Activated T-helper 17 cell treated with anti-CD3 and anti-CD28 coated beads, Interleukin-2, amount 50 U/mL, for 72 hours (primary cell): ENCODE data around the gene TRMT44. TPM values are rescaled to one million over a fixed set of nuclear protein-coding genes. Genes with fewer than 3 reads are reported as not detected.

Experiments
- ATAC-seq: fragments of 150-1000 bp; cut with Tn5 transposase; replicated peaks from 2 replicates; pipeline ENCODE4 v1.10.0; 2021; ENCODE audit warnings: mild to moderate bottlenecking, moderate library complexity
- H3K27ac Mint-ChIP-seq: one replicate; pipeline ENCODE4 v1.8.0; 2022; ENCODE audit warnings: mixed read lengths
- H3K27me3 Mint-ChIP-seq: one replicate; pipeline ENCODE4 v1.8.0; 2022; ENCODE audit warnings: mixed read lengths
- H3K36me3 Mint-ChIP-seq: one replicate; pipeline ENCODE4 v1.8.0; 2022; ENCODE audit warnings: low read depth, mild to moderate bottlenecking, mixed read lengths
- H3K4me1 Mint-ChIP-seq: one replicate; pipeline ENCODE4 v1.8.0; 2022; ENCODE audit warnings: mixed read lengths
- H3K4me3 Mint-ChIP-seq: one replicate; pipeline ENCODE4 v1.8.0; 2022; ENCODE audit warnings: mild to moderate bottlenecking, mixed read lengths
- H3K9me3 Mint-ChIP-seq: one replicate; pipeline ENCODE4 v1.8.0; 2022; ENCODE audit warnings: mixed read lengths
- total RNA-seq, 2 donors: library from RNA; stranded (reverse); gene quantifications; one replicate each; pipeline ENCODE4 v1.2.3, GENCODE V29; 2022

The TRMT44 gene
- total RNA-seq, 2 donors from 2014 or later, result 24.0 to 37.3 TPM

- Mint-ChIP-seq H3K4me1 (no peaks in the 10 kb centered on the region), H3K36me3 (no peaks in the 10 kb centered on the region), H3K4me3 (no peak overlapping the region), H3K27me3 (no peaks in the 10 kb centered on the region), H3K9me3 (peaks cover 3% of the 10 kb centered on the region), H3K27ac (no peak overlapping the region)
- ATAC-seq, result no peak
Measured at GRCh38 chr4:8524595-8525382, 84.2 kb downstream of the TRMT44 start.

- no peak overlapping the region for H3K27ac Mint-ChIP-seq
- no peak overlapping the region for H3K4me3 Mint-ChIP-seq
- no peaks in the 10 kb centered on the region for H3K4me1 Mint-ChIP-seq
- no peak for ATAC-seq
- H3K36me3 Mint-ChIP-seq, result no peaks in the 10 kb centered on the region
- no peaks in the 10 kb centered on the region for H3K27me3 Mint-ChIP-seq
- peaks cover 3% of the 10 kb centered on the region for H3K9me3 Mint-ChIP-seq
Measured at GRCh38 chr4:8525383-8526120, 85.0 kb downstream of the TRMT44 start.

Other genes starting within 250 kb of the TRMT44 start
- 10 to 100 TPM; 23.1 to 37.4 TPM for gene SH3TC1, start 241.5 kb upstream of the TRMT44 start, total RNA-seq
- not detected for gene HTRA3, start 171.0 kb upstream of the TRMT44 start, total RNA-seq
- gene ACOX3, start 54 bp upstream of the TRMT44 start, total RNA-seq, result 10 to 100 TPM; 34.4 to 63.6 TPM
- gene GPR78, start 139.6 kb downstream of the TRMT44 start, total RNA-seq, result not detected
- not detected for gene CPZ, start 152.0 kb downstream of the TRMT44 start, total RNA-seq